Gastrocnemius medialis (tissue), 4 donors: ENCODE data around the gene TFB1M. TPM values are rescaled to one million over a fixed set of nuclear protein-coding genes. Genes with fewer than 3 reads are reported as not detected.
"Not testable (repeated sequence)": the region's sequence is repeated elsewhere in the genome, so short reads cannot be mapped to it uniquely, and the experiment has no call there.

Experiments used
- ATAC-seq, 2 donors: fragments of 150-250 bp; one replicate each; pipeline ENCODE4 v1.9.1; 2016
- DNase-seq, 2 donors: peaks; one replicate each; pipeline ENCODE4 v3.0.0-alpha.2; 2019
- H3K27ac ChIP-seq, 4 donors: fragments of 200-600 bp; sonication (generic); 1 replicate in 1 of 4; 2 replicates in 3 of 4; pipeline ENCODE4 v1.5.1; 2016 to 2018; ENCODE audit warnings: mild to moderate bottlenecking in 2 of 4, moderate library complexity in 1 of 4
- H3K27me3 ChIP-seq, 3 donors: fragments of 200-600 bp; sonication (generic) in 2 of 3; 1 replicate in 1 of 3; 2 replicates in 2 of 3; pipeline versions ENCODE4 v1.5.1 to v1.6.0; 2016 to 2019; ENCODE audit warnings: mild to moderate bottlenecking in 1 of 3, moderate library complexity in 1 of 3
- H3K36me3 ChIP-seq, 2 donors: fragments of 200-600 bp; sonication (generic) in 1 of 2; one replicate each; pipeline ENCODE4 v1.5.1; 2017 to 2018
- H3K4me1 ChIP-seq, 2 donors: fragments of 200-600 bp; sonication (generic) in 1 of 2; one replicate each; pipeline ENCODE4 v1.5.1; 2016 to 2017; ENCODE audit warnings: mild to moderate bottlenecking in 2 of 2
- H3K4me3 ChIP-seq, 4 donors: fragments of 200-600 bp; sonication (generic) in 3 of 4; 1 replicate in 1 of 4; 2 replicates in 3 of 4; pipeline ENCODE4 v1.5.1; 2016 to 2019; ENCODE audit warnings: mild to moderate bottlenecking in 2 of 4
- H3K9me3 ChIP-seq, 3 donors: fragments of 200-600 bp; sonication (generic) in 2 of 3; 1 replicate in 1 of 3; 2 replicates in 2 of 3; pipeline ENCODE4 v1.5.1; 2016 to 2019
- CTCF ChIP-seq, 5 experiments: fragments of 450-650 bp in 3 of 5; fragments of 200-600 bp in 2 of 5; sonication (generic) in 2 of 5; IDR thresholded peaks in 4 of 5; conservative IDR thresholded peaks in 1 of 5; 1 replicate in 4 of 5; 2 replicates in 1 of 5; pipeline ENCODE4 v1.5.1; 2016 to 2019; ENCODE audit warnings: antibody characterized with exemption in 5 of 5, mild to moderate bottlenecking in 3 of 5, moderate library complexity in 3 of 5
- POLR2A ChIP-seq, 2 donors: fragments of 450-650 bp; IDR thresholded peaks; one replicate each; pipeline ENCODE4 v1.6.1; 2017; ENCODE audit warnings: antibody characterized with exemption in 2 of 2, mild to moderate bottlenecking in 2 of 2, moderate library complexity in 2 of 2
- in situ Hi-C, 4 donors: fragments of 200-750 bp; cut with MboI; loops; one replicate each; pipeline versions ENCODE4 v1.15.0 to v1.8.0; 2017; ENCODE audit warnings: low sequenced_read_pairs in 4 of 4
- intact Hi-C: fragments of 100-400 bp; cut with DNase I; formaldehyde crosslinking; loops from one replicate; pipeline ENCODE4 v1.15.1; 2023; ENCODE audit warnings: low total_unique reads
- total RNA-seq, 4 donors: library from RNA; depleted of rRNA; stranded (reverse); fragments of >200 nt; gene quantifications; one replicate each; pipeline versions ENCODE4 v1.1.0 to v1.2.3, GENCODE V29; 2016

TFB1M gene
- total RNA-seq = 10 to 100 TPM; 13.4 to 34.4 (median 29.2) TPM

- DNase-seq = peak; percentile 98
- no peak for TF ChIP-seq CTCF (IDR thresholded peaks at IDR 0.05 in 4 of 5, conservative IDR thresholded peaks at IDR 0.05 in 1 of 5)
- TF ChIP-seq POLR2A (IDR thresholded peaks at IDR 0.05) = peak; percentile 94
- intact Hi-C loops (loop anchor here (1.0 to 10.0 kb wide), 6 partner anchors 62 to 1931 kb away; partner anchors contain the start of genes ARID1B and SCAF8), in situ Hi-C loops (loop anchor here in 1 of 4 donors (25.0 kb wide), 1 partner anchor 1473 kb away; the partner anchor contains the start of gene ARID1B)
- Histone ChIP-seq H3K4me1 (peaks cover 3 to 11% of the 10 kb centered on the region in 2 donors), H3K27me3 (no peaks in the 10 kb centered on the region), H3K9me3 (no peaks in the 10 kb centered on the region), H3K4me3 (peak within 1 kb of the TSS; percentile 84 to 95 (median 88)), H3K27ac (peak within 1 kb of the TSS; percentile 87 to 93 (median 91)), H3K36me3 (peaks cover 0 to 21% of the 10 kb centered on the region in 2 donors)
- peak; percentile 90 to 91 for ATAC-seq
Observed at GRCh38 chr6:155314092-155314772, at the start of gene TFB1M. Gene TFB1M (minus strand): TSS chr6:155314484. CDS start chr6:155314428, 56 bp downstream.

GRCh38 chr6:155364021-155364420 is 49.7 kb upstream of the TFB1M start:
- ATAC-seq, H3K27me3 ChIP-seq, in situ Hi-C loops, H3K36me3 ChIP-seq, intact Hi-C loops, H3K9me3 ChIP-seq, H3K4me3 ChIP-seq, H3K27ac ChIP-seq, DNase-seq, H3K4me1 ChIP-seq: not testable (repeated sequence)

- intact Hi-C loops, H3K4me1 ChIP-seq, ATAC-seq, in situ Hi-C loops, DNase-seq, H3K27me3 ChIP-seq, H3K9me3 ChIP-seq, H3K27ac ChIP-seq, H3K4me3 ChIP-seq, H3K36me3 ChIP-seq: not testable (repeated sequence)
Observed at GRCh38 chr6:155362968-155363632, 48.8 kb upstream of the TFB1M start.

GRCh38 chr6:155354167-155354566 is 39.9 kb upstream of the TFB1M start:
- no peak overlapping the region for H3K27ac ChIP-seq
- H3K9me3 ChIP-seq = no peaks in the 10 kb centered on the region
- in situ Hi-C loops (no loop called here), intact Hi-C loops (no loop called here)
- no peaks in the 10 kb centered on the region for H3K36me3 ChIP-seq
- no peaks in the 10 kb centered on the region for H3K27me3 ChIP-seq
- no peak for TF ChIP-seq CTCF (IDR thresholded peaks at IDR 0.05 in 4 of 5, conservative IDR thresholded peaks at IDR 0.05 in 1 of 5)
- TF ChIP-seq POLR2A (IDR thresholded peaks at IDR 0.05) = no peak
- H3K4me1 ChIP-seq = no peaks in the 10 kb centered on the region
- no peak for DNase-seq
- ATAC-seq = no peak
- no peak overlapping the region for H3K4me3 ChIP-seq

- Histone ChIP-seq H3K4me1 (no peaks in the 10 kb centered on the region), H3K9me3 (no peaks in the 10 kb centered on the region), H3K27ac (no peak overlapping the region), H3K4me3 (no peak overlapping the region), H3K27me3 (no peaks in the 10 kb centered on the region), H3K36me3 (no peaks in the 10 kb centered on the region)
- TF ChIP-seq POLR2A (IDR thresholded peaks at IDR 0.05) = no peak
- no peak for TF ChIP-seq CTCF (IDR thresholded peaks at IDR 0.05 in 4 of 5, conservative IDR thresholded peaks at IDR 0.05 in 1 of 5)
- in situ Hi-C loops = no loop called here
- intact Hi-C loops = no loop called here
- ATAC-seq = no peak
- no peak for DNase-seq
Observed at GRCh38 chr6:155352811-155353210, 38.5 kb upstream of the TFB1M start.
